GM12878 (cell line): ENCODE measurements around the gene GLO1. TPM values are rescaled to one million over a fixed set of nuclear protein-coding genes. Genes with fewer than 3 reads are reported as not detected.

Source experiments
- CBFB ChIP-seq: IDR thresholded peaks from 2 replicates; pipeline ENCODE4 v1.6.1; 2016; ENCODE audit warnings: antibody characterized with exemption, low read depth
- CBX3 ChIP-seq: fragments of 200-600 bp; sonication (generic); IDR thresholded peaks from 2 replicates; pipeline ENCODE4 v1.6.1; 2016; ENCODE audit warnings: low read depth, borderline replicate concordance
- CREM ChIP-seq: IDR thresholded peaks from 2 replicates; pipeline ENCODE4 v1.6.1; 2014; ENCODE audit warnings: antibody characterized with exemption, low read depth
- DPF2 ChIP-seq: fragments of 450-650 bp; IDR thresholded peaks from 2 replicates; pipeline ENCODE4 v1.6.1; 2017; ENCODE audit warnings: mild to moderate bottlenecking
- E2F4 ChIP-seq: IDR thresholded peaks from 2 replicates; pipeline ENCODE4 v1.6.1; 2012; ENCODE audit warnings: low read depth, low read length, improper control_type of control experiment
- FOS ChIP-seq: IDR thresholded peaks from 3 replicates; pipeline ENCODE4 v1.6.1; 2011; ENCODE audit warnings: borderline replicate concordance; ENCODE audit not compliant: insufficient read length; ENCODE audit errors: extremely low read depth
- HCFC1 ChIP-seq: fragments of 150-350 bp; IDR thresholded peaks from 2 replicates; pipeline ENCODE4 v1.6.1; 2014; ENCODE audit warnings: low read length
- HSF1 ChIP-seq: fragments of 150-350 bp; IDR thresholded peaks from 2 replicates; pipeline ENCODE4 v1.6.1; 2014; ENCODE audit warnings: mild to moderate bottlenecking, low read depth, low read length
- IKZF1 ChIP-seq: fragments of 450-650 bp; conservative IDR thresholded peaks from 2 replicates; pipeline ENCODE4 v1.6.1; 2017; ENCODE audit warnings: antibody characterized with exemption, mild to moderate bottlenecking
- IRF4 ChIP-seq: IDR thresholded peaks from 2 replicates; pipeline ENCODE4 v1.6.1; 2011; ENCODE audit warnings: low read depth, low read length
- KDM1A ChIP-seq: fragments of 200-600 bp; sonication (generic); IDR thresholded peaks from 2 replicates; pipeline ENCODE4 v1.6.1; 2016; ENCODE audit warnings: borderline replicate concordance
- KLF5 ChIP-seq: fragments of 450-650 bp; IDR thresholded peaks from 2 replicates; pipeline ENCODE4 v1.6.1; 2014; ENCODE audit warnings: mild to moderate bottlenecking; ENCODE audit not compliant: partially characterized antibody
- LARP7 ChIP-seq: fragments of 450-650 bp; IDR thresholded peaks from 2 replicates; pipeline ENCODE4 v1.6.1; 2017; ENCODE audit warnings: mild to moderate bottlenecking
- NFYA ChIP-seq: IDR thresholded peaks from 2 replicates; pipeline ENCODE4 v1.6.1; 2011; ENCODE audit warnings: low read depth, mild to moderate bottlenecking, low read length, improper control_type of control experiment, borderline replicate concordance
- NR2C1 ChIP-seq: fragments of 450-650 bp; IDR thresholded peaks from 2 replicates; pipeline ENCODE4 v1.6.1; 2017; ENCODE audit warnings: antibody characterized with exemption, mild to moderate bottlenecking, moderate library complexity
- POU2F2 ChIP-seq: IDR thresholded peaks from 3 replicates; pipeline ENCODE4 v1.6.1; 2011; ENCODE audit warnings: low read depth, mild to moderate bottlenecking, low read length, borderline replicate concordance
- SRF ChIP-seq, 2 experiments: IDR thresholded peaks; 2 replicates each; pipeline ENCODE4 v1.6.1; 2011; ENCODE audit warnings: low read depth in 2 of 2, low read length in 2 of 2, mild to moderate bottlenecking in 1 of 2, moderate library complexity in 1 of 2
- SUZ12 ChIP-seq: fragments of 200-600 bp; sonication (generic); IDR thresholded peaks from one replicate; pipeline ENCODE4 v1.6.1; 2018; ENCODE audit warnings: antibody characterized with exemption, mild to moderate bottlenecking; ENCODE audit not compliant: unreplicated experiment
- polyA plus RNA-seq, 11 experiments: library from polyadenylated mRNA; depleted of rRNA in 4 of 11; unstranded in 6 of 11; stranded (reverse) in 5 of 11; fragments of >200 nt; fragmentation: Nextera tagmentation in 4 of 11; fragmentation: Illumina TruSeq in 1 of 11; extraction: Ambion mirVana in 4 of 11; extraction: Trizol in 1 of 11; gene quantifications; 1 replicate in 1 of 11; 2 replicates in 10 of 11; pipeline versions ENCODE4 v1.2.1 to v1.2.3, GENCODE V29; 2011 to 2016; ENCODE audit warnings: inconsistent platforms in 2 of 11, missing spikeins in 2 of 11, low read depth in 1 of 11
- total RNA-seq, 4 experiments: library from RNA; depleted of rRNA in 3 of 4; stranded (reverse); fragments of >200 nt in 3 of 4; fragmentation: Illumina TruSeq in 1 of 4; extraction: Trizol in 1 of 4; gene quantifications; 2 replicates each; pipeline versions ENCODE4 v1.2.1 to v1.2.3, GENCODE V29; 2013 to 2021
- TF ChIP-seq, protein P1 (sequence below): fragments of 450-650 bp; formaldehyde crosslinking; IDR thresholded peaks from 2 replicates; pipeline ENCODE4 v1.4.0; 2022; ENCODE audit warnings: mild to moderate bottlenecking, moderate library complexity
- TF ChIP-seq, protein P2 (sequence below): fragments of 450-650 bp; conservative IDR thresholded peaks from 2 replicates; pipeline ENCODE4 v1.6.1; 2017; ENCODE audit warnings: mild to moderate bottlenecking, moderate library complexity

The GLO1 gene
- total and polyA plus RNA-seq, 10 of the 15 experiments (the other 5 are each of a cell fraction or from before 2014, with no cell fraction given): 105 to 227 (median 150) TPM

DNA sequence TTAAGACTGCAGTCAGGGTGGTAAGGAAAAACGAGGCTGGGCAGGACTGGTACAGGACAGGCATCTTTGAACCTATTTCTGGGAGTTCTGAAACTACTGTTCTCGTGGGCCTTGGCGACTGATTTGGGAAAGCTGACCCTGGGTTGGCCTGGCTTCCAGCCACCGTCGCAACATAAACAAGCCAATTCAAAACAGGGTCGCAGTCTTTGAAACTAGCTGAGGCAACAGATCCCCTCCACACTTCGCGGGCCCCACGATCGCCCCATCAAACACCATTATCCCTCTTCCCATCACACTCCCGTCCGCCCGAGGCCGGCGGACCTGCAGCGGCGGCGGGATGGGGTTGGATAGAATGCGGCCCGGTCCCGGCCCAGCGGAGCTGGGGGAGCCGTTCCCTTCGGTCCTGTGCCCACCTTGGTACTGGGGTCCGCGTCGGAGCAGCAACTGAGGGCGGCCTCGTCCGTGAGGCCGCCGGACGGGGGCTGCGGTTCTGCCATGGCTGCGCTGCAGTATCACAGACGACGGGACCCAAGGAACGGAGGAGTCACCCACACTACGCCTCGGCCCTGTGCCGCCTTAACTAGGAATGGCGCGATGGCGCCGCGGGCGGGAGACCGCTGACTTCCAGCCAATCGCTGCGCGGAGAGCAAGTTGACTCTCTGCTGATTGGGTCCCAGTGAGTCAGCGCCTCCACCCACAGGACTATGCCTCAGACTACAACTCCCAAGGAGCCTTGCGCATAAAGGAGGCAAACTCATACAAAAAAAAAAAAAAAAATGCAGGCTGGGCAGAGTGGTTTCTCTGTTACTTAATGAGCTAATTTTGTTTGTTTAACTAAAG is at the start of gene GLO1 (continued):
- TF ChIP-seq IRF4: 0 out of 2 replicates have a peak, but pooled peaks have one; percentile 24
- no peak for TF ChIP-seq SRF (IDR thresholded peaks at IDR 0.05; ENCODE audit: low read depth in 2 of 2, low read length in 2 of 2)
- TF ChIP-seq DPF2: peak; percentile 56; the same call in 1 of the 2 replicates
- peak; percentile 66; the same call in 1 of the 2 replicates for TF ChIP-seq CREM
- no peak for TF ChIP-seq KDM1A
- TF ChIP-seq CBX3: no peak
- TF ChIP-seq HSF1: no peak
- peak; percentile 78 for TF ChIP-seq E2F4
- TF ChIP-seq CBFB: peak; percentile 74
- peak; percentile 88 for TF ChIP-seq HCFC1
- peak; percentile 76 for TF ChIP-seq KLF5
- TF ChIP-seq LARP7: peak; percentile 92
- TF ChIP-seq, protein P1, sequence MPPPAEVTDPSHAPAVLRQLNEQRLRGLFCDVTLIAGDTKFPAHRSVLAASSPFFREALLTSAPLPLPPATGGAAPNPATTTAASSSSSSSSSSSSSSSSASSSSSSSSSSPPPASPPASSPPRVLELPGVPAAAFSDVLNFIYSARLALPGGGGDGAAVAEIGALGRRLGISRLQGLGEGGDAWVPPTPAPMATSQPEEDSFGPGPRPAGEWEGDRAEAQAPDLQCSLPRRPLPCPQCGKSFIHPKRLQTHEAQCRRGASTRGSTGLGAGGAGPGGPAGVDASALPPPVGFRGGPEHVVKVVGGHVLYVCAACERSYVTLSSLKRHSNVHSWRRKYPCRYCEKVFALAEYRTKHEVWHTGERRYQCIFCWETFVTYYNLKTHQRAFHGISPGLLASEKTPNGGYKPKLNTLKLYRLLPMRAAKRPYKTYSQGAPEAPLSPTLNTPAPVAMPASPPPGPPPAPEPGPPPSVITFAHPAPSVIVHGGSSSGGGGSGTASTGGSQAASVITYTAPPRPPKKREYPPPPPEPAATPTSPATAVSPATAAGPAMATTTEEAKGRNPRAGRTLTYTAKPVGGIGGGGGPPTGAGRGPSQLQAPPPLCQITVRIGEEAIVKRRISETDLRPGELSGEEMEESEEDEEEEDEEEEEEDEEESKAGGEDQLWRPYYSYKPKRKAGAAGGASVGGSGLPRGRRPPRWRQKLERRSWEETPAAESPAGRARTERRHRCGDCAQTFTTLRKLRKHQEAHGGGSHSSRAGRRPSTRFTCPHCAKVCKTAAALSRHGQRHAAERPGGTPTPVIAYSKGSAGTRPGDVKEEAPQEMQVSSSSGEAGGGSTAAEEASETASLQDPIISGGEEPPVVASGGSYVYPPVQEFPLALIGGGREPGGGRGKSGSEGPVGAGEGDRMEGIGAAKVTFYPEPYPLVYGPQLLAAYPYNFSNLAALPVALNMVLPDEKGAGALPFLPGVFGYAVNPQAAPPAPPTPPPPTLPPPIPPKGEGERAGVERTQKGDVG (CRISPR knock-in tag): no peak
- peak; percentile 91 for TF ChIP-seq FOS
- peak; percentile 87 for TF ChIP-seq IKZF1
- peak; percentile 75; the same call in 2 of the 3 replicates for TF ChIP-seq POU2F2
- TF ChIP-seq SUZ12: no peak
- TF ChIP-seq, protein P2, sequence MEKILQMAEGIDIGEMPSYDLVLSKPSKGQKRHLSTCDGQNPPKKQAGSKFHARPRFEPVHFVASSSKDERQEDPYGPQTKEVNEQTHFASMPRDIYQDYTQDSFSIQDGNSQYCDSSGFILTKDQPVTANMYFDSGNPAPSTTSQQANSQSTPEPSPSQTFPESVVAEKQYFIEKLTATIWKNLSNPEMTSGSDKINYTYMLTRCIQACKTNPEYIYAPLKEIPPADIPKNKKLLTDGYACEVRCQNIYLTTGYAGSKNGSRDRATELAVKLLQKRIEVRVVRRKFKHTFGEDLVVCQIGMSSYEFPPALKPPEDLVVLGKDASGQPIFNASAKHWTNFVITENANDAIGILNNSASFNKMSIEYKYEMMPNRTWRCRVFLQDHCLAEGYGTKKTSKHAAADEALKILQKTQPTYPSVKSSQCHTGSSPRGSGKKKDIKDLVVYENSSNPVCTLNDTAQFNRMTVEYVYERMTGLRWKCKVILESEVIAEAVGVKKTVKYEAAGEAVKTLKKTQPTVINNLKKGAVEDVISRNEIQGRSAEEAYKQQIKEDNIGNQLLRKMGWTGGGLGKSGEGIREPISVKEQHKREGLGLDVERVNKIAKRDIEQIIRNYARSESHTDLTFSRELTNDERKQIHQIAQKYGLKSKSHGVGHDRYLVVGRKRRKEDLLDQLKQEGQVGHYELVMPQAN: peak; percentile 53; the same call in 1 of the 2 replicates
- peak; percentile 40; the same call in 1 of the 2 replicates for TF ChIP-seq NR2C1
- TF ChIP-seq NFYA: peak; percentile 68
- TF ChIP-seq, all 136 proteins: peak for 57
